ENCODE results near the gene VENTX.

The VENTX gene

DNA sequence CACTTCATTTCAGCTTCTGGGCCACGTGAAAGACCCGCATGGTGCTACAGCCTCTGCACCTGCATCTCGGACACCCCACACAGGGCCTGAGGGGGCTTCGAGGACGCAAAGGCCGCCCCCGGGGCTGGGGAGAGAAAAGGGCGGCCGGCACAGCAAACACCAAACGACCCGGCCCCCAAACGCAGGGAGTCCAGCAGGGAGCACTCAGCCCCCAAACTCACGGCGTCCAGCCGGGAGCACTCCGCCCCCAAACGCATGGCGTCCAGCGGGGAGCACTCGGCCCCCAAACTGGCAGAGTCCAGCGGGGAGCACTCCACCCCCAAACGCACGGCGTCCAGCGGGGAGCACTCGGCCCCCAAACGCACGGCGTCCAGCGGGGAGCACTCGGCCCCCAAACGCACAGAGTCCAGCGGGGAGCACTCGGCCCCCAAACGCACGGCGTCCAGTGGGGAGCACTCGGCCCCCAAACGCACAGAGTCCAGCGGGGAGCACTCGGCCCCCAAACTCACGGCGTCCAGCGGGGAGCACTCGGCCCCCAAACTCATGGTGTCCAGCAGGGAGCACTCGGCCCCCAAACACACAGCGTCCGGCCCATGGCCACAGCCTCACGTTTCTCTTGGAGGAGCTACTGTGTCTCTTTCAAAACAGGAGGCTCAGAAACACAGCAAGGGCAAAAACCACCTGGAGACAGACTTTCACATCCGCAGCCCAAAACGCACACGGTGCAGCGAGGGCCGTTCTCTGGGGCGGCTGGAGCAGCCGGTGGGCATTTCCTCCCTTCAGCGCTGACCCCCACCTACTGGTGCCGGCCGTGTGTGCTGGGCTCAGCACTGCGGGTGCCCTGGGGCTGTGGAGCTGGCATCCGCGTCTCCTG, 34.6 kb upstream of the VENTX start:
- DNase-seq, result no peak

DNA sequence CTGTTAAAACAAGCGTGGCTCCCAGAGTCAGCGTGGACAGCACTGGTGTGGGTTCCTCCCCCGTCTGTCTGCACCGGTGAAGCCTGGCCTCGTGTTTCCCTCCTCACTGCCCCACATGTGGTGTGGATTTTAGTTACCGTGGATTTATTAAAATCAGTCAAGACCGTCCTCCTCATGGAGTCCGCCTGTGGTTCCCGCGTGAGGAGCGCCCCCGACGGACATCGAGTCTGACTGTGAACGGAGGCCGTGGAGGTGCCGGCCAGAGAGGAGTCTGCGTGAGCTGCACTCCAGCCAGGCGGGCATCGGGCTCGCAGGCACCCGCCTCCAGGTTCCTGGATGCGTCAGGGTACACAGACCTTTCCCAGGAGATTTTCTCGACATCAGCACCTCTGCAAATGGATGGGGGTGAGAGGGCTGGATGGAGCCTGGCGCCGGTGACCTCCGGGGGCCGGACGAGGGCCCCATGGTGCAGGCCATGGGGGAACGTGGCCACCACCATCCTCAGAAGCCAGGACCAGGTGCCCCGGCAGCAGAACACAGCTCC, 33.9 kb upstream of the VENTX start:
- no peak for DNase-seq

DNA sequence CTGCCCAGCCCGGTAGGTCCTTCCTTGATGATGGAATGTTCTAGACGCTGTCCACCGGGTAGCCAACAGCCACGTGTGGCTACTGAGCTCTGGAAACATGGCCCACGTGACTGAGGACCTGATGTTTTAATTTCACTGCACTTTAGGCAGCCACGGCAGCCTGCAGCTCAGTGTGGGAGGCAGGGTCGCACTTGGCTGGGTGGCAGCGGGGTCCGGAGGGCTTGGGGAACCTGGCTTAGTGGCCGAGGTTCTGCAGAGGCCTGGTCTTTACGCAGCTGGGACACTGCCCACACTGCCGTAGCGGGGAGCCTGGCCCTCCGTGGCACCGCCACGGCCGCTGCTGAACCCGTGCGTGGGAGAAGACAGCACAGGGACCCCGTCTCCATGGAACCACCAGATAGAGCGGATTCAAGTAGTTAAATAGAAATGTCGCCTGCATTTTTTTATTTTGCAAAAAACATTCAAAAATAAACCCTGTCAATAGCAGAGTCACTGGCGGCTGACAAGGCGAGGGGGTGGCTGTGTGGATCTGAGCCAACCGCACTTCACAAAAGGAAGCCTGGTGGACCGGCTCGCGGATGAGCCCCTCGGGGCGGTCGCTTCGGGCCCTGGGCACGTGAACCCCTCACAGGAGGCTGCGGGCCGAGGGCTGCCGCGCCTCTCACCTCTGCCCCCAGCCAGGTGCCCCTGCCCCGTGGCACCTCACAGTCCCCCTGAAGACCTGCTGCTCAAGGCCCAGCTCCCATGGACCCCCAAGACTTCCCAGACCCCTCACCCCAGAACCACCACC, 33.2 kb upstream of the VENTX start:
- no peak for DNase-seq

DNA sequence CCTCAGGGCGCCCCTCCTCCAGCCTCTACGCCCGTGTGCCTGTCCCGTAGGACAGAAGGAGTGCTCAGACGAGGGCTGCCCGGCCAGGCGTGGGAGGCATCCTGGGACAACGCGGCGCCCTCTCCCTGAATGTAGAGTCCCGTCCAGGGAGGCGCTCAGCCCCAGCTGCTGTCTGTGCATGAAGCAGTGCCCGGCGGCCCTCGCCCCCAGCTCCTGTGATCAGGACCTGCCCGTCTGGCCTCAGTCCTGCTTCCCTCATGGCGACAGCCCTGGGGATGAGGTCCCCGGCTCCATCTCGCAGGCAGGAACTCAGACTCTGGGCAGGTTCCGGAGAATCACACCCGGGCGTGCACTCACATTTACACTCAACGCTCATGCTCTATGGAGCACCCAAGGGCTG, 32.5 kb upstream of the VENTX start:
- no peak for DNase-seq

DNA sequence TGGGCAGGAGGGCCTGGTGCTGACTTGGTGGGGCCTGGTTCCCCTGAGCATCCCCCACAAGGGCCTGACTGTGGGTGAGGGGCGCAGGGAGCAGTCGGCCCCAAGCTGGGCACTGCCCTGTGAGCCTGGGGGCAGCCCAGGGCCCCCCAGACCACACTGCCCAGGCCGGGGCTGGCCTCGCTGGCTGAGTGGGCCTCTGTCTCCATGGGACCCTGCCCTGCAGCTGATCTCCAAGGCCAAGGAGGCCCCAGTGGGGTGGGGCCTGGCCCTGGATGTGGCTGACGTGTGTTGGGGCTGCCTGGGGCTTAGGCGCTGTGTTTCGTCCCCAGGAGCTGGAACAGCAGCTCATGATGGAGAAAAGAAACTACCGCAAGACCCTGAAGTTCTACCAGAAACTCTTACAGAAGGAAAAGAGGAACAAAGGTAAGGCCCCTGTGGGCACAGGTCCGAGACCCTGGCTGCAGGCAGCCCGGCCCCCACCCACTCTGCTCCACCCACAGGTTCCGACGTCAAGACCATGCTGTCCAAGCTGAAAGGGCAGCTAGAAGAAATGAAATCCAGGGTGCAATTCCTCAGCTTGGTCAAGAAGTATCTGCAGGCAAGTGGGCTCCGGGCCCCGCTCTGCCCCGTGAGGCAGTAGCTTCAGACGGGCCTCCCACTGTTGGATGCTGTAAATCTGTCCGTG, 31.2 kb upstream of the VENTX start:
- DNase-seq, result no peak

DNA sequence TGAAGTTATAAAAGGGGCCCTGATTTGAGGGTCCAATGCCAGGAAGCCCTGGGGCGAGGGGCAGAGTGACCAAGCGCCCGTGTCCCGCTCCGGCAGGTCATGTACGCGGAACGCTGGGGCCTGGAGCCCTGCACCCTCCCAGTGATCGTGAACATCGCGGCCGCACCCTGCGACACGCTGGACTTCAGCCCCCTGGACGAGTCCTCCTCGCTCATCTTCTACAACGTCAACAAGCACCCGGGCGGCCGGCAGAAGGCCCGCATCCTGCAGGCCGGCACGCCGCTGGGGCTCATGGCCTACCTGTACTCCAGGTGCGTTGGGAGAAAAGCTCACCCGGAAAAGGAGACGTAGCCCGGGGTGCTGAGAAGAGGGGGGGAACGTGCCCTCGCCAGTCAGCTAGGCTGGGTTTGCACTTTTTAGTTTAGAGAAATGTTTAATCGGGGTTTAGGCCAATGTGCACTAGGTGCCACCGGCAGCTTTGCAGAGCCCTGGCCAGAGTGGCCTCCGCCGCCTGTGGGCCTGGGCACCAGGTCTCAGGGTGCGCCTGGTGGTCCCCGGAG, 30.5 kb upstream of the VENTX start:
- DNase-seq, result no peak

DNA sequence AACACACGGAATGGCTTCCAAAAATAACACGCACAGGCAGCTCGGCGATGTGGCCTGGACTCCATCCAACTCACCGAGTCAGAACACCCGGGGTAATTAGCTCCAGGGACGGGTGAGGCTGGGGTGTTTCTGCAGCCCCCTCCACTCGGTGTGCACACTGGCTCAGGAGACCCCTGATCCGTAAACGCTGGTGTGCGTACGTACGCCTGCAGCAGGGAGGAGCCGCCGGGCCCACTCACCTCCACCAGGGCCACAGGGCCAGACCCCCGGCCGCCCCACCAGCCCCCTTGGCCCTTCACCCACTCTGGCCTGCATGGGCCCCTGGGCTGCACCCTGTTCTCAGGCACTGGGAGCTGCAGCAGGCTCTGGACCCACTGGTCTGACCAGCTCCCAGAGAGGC, 30.0 kb upstream of the VENTX start:
- no peak for DNase-seq

DNA sequence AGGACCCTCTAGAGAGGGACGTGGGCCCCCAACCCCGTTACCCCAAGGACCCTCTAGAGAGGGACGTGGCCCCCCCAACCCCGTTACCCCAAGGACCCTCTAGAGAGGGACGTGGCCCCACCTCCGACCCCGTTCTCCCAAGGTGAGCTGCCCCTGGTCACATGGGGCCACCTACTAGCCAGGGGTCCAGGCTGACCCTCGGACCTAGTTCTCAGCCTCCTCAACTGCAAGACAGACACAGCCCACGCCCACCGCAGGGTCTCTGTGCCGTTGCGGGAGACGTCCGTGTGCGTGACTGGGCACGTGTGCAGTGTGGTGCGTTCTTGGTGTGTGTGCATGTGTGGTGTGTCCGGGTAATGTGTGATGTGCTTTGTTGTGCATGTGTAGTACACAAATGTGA, 29.2 kb upstream of the VENTX start:
- DNase-seq, result no peak

DNA sequence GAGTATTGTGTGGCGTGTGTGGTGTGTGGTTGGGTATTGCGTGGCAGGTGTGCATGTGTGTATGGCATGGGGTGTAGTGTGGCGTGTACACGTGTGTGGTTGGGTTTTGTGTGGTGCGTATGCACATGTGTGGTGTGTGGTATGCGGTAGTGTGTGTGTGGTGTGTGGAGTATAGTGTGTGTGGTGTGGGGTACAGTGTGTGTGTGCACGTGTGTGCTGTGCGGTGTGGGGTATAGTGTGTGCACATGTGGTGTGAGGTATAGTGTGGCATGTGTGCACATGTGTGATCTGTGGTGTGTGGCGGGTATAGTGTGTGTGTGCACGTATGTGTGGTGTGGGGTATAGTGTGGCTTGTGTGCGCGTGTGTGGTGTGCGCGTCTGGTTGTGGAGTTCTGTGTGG, 28.5 kb upstream of the VENTX start:
- no peak for DNase-seq

DNA sequence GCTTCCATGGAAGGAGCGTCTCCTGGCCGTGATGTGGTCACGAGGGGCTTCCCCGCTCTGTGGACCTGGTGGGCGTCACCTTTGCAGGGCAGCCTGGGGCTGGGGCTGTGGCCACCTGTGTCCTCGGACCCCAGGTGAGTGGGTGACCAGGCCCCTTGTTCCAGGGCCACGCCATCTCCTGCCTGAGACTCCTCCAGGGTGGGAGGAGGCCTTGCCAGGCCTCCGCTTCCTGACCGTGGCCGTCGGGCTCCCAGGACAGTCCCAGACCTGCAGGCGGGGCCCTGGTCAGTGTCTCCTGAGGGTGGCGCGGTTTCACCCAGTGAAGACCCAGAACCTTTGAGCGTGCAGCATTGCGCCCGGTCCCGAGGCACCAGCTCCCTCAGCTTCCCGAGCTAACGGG, 28.0 kb upstream of the VENTX start:
- no peak for DNase-seq

DNA sequence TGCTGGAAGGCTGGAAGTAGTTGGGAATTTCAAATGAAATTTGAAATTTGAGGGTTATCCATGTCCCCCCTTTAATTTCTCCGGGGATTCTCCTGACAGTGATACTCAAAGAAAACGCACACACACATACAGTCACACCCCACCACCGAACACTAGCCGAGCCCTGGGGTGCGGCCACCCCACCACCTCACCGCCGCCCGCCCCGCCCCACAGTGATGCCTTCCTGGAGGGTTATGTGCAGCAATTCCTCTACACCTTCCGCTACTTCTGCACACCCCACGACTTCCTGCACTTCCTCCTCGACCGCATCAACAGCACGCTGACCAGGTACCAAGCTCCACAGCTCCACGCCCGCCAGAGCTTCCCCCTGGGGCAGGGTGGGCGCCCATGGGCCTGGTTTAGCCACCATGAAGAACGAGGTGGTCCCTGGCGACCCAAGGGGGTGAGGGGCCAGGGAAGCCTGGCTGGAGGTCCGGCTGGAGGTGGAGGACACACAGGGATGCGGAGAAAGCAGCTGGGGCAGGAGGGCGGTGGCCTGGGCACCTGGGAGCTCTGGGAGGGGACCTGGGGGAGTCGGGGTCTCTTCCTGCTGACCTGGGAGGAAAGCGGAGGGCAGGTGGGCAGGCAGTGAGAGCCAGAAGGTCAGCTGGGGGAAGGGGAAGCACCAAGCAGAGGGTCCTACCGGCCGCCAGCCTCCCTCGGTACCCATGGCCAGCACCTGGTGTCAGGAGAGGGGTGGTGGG, 27.1 kb upstream of the VENTX start:
- no peak for DNase-seq

DNA sequence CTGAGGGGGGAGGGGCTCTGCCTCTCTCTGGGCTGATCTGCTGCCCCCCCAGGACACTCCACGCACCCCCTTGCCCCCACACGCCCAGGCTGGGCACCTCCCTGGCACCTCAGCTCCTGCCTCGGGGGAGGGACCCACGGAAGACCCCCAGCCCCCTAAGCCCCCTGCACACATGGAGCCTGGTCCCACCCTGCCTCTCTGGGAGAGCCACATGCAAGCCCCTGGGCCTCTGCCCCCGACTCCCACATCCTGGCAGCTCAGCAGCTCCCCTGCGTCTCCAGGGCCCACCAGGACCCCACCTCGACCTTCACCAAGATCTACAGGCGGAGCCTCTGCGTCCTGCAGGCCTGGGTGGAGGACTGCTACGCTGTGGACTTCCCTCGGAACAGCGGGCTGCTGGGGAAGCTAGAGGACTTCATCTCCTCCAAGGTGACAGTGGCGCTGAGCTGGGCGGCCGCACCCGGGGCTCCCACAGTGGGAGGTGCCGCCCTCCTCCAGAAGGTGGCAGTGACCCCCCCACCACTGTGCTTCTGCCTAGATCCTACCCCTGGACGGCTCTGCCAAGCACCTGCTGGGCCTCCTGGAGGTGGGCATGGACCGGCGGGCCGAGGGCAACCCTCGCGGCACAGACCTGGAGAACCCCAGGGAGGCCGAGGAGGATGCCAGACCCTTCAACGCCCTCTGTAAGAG, 26.4 kb upstream of the VENTX start:
- no peak for DNase-seq

DNA sequence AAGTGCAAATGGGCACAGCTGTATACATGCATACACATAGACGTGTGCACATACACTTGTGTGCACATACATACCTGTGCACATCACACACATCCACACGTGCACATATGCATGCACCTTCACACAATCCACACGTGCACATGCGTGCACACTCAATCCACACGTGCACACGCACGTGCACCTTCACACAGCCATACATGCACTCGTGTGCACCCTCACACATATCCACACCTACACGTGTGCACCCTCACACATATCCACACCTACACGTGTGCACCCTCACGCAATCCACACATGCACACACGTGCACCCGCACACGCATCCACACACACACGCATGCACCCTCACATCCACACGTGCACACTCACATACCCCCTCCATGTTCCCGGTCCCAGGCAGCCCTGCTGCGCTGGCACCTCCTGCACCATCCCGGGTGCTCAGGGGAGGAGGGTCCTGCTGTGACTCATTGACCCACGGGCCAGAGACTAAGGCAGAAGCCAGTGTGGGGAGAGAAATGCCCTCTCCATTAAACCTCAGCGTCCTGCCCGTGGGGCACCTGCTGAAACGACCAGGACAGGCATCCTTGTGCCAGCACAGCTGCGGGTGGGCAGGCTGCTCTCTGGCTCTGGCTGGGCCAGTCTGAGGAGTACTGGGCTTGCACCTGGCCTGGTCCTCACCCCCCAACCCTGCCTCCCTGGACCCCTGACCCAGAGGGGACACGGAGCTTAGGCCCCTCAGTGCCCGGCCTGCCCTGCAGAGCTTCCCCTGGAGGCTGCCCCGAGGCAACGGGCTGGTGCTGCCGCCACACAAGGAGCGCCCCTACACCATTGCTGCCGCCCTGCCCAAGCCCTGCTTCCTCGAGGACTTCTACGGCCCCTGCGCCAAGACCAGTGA, 25.4 kb upstream of the VENTX start:
- DNase-seq, result no peak

DNA sequence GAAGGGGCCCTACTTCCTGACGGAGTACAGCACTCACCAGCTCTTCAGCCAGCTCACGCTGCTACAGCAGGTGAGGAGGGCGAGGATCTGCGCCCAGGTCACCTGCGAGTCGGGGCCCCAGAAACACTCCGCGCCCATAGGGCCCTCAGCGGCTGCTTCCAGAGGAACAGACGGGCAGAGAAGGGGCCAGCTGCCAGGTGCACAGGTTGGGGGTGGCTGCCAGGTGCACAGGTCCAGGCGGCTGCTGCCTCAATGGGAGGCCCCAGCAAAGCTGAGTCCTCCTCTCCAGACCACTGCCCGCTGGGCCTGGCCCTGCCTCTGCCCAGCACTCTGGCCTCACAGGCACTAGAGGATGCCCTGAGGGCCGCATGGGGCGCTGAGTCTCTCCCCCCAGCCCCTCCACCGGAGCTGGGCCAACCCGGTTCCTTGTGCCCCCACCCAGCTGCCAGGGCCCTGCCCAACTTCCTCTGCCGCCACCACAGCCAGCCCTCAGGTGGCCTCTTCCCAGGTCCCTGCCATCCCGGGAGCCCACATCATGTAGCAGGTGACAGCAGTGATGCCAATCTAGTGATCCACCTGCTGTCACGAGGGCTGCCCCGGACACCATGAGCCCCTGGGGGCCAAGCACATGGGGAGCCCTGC, 24.7 kb upstream of the VENTX start:
- DNase-seq, result no peak

DNA sequence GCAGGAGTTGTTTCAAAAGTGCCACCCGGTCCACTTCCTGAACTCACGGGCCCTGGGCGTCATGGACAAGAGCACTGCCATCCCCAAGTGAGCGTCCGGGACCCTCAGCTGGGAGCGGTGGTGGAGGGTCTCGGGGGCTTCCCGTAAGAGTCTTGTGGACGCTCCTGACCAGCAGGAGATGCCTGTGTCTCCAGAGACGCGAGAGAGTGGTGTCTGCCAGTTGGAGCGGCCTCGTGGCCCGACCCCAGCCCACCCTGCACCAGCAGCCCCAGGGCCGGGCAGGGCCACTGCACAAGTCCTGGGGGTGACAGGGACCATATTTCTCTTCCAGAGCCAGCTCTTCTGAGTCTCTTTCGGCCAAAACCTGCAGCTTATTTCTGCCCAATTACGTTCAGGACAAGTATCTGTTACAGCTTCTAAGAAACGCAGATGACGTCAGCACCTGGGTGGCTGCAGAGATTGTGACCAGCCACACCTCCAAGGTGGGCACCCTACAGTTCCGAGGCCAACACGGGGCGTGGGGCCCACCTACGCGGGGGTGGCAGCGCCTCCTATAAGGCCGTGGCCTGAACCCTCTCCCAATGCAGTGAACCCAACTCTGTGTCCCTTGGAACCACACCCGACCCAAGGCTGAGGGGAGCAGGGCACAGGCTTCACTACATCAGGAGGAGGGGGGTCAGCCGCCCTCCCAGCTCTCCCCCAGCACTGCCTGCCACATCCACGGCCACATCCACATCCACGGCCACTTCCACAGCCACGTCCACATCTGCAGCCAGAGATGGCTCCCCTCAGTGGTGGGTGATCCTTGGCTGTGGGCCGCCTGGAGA, 23.8 kb upstream of the VENTX start:
- no peak for DNase-seq

DNA sequence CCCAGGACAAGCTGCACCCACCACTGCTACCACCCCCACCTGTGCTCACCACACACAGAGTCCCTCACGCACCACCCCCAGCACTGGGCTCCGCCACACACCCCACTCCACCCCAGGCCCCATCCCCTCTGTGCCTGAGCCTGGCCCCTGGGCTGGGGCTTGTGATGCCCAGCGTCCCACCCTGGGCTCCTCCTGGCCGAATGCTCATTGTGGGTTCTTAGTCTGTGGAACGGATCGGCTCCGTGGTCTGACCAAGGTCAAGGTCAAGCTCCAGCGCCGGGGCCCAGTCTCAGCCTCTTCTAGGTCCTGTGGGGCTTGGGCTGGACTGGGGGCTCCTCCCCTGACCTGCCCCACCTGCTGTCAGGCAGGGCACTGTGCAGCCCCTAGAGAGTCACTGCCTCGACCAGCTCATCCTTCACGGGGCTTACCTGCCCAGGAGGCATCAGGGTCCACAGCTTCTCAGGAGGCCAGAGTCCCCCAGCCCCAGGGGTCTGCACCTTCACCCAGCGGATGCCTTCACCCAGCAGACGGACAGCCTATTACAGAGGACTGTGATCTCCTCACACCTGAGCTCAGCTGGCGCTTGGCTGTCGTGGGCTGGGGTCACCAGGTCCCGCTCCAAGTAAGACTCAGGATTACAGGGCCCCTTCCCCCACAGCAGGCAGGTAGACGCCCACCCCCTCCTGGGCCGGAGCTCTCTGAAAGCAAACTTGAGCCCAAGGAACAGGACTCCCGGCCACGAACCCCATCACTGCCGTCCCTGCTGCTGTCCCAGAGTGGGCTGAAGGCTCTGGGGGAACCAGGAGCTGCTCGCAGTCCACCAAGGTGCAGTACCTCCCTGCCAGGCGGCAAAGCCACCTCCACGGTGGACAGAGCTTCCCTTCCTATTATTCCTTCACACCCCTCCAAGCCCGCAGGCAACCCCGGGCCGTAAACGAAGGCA, 22.9 kb upstream of the VENTX start:
- no peak for DNase-seq

DNA sequence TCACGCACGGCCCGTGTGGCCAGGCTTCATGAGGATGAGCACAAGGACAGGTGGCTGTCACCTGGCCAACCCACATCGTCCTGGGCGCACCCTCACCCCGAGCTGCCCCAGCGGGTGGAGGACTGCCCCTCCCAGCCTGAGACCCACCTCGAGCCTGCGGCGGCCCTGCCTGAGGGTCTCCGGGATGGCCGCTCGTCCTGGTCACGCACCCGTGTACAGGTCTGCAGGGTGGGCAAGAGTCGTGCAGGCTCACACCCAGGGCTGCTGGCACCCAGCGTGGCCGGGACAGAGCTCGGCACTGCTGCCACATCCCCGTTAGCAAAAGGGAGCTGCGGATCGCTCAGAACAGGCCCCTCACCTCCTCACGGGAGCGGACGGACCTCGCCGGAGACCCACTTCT, 22.1 kb upstream of the VENTX start:
- DNase-seq, result no peak

DNA sequence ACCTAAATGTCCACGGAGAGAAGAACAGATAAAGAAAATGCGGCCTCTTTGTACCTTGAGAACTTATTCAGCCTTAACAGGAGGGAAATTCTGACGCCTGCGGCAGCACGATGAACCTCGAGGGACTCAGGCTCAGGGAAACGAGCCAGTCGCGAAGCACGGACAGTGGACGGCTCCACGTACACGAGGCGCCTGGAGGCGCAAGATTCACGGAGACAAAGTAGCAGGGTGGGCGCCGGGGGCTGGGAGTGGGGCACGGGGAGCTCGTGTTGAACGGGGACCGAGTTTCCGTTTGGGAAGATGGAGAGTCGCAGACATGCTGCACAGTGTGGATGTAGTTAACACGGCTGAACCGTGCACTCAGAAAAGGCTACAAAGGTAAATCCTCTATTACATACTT, 20.9 kb upstream of the VENTX start:
- no peak for DNase-seq
